DOHH2 (cell line): Measurements from ENCODE around the gene NRBP1.

Experiments used
- EZH2phosphoT487 ChIP-seq: fragments of 200-600 bp; sonication (generic); IDR thresholded peaks from 2 replicates; pipeline ENCODE4 v1.6.1; 2017; ENCODE audit warnings: borderline replicate concordance, mild to moderate bottlenecking, antibody characterized with exemption, low read length, moderate library complexity, mixed read lengths
- TF ChIP-seq, protein P1 (sequence below): fragments of 200-600 bp; sonication (generic); IDR thresholded peaks from one replicate; pipeline ENCODE4 v1.5.1; 2014; ENCODE audit warnings: antibody characterized with exemption, mild to moderate bottlenecking, low read depth, low read length; ENCODE audit not compliant: poor library complexity, severe bottlenecking

DNA sequence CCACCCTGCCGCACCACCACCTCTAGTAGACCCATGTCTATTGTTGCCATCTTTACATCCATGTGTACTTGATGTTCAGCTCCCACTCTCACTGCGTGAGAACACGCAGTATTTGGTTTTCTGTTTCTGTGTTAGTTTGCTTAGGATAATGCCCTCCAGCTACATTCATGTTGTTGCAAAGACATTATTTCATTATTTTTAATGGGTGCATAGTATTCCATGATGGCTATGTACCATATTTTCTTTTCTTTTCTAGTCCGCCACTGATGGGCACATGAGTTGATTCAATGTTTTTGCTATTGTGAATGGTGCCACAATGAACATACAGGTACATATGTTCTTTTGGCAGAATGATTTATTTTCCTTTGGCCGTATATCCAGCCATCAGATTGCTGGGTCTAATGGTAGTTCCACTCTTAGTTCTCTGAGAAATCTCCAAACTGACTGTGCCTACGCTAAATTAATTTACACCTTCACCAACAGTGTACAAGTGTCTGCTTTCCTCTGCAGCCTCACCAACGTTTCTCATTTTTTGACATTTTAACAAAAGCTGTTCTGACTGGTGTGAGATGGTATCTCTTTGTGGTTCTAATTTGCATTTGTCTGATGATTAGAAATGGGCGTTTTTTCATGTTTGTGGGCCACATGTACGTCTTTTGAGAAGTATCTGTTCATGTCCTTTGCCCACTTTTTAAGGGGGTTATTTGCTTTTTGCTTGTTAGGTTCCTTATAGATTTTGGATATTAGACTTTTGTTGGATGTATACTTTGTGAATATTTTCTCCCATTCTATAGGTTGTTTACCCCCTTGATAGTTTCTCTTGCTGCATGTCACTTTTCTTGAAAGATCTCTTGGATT is 37.4 kb upstream of the NRBP1 start:
- TF ChIP-seq, protein P1, sequence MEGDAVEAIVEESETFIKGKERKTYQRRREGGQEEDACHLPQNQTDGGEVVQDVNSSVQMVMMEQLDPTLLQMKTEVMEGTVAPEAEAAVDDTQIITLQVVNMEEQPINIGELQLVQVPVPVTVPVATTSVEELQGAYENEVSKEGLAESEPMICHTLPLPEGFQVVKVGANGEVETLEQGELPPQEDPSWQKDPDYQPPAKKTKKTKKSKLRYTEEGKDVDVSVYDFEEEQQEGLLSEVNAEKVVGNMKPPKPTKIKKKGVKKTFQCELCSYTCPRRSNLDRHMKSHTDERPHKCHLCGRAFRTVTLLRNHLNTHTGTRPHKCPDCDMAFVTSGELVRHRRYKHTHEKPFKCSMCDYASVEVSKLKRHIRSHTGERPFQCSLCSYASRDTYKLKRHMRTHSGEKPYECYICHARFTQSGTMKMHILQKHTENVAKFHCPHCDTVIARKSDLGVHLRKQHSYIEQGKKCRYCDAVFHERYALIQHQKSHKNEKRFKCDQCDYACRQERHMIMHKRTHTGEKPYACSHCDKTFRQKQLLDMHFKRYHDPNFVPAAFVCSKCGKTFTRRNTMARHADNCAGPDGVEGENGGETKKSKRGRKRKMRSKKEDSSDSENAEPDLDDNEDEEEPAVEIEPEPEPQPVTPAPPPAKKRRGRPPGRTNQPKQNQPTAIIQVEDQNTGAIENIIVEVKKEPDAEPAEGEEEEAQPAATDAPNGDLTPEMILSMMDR, result no peak
- TF ChIP-seq EZH2phosphoT487, result no peak
